Measurements from ENCODE around the gene S100A8. TPM values are rescaled to one million over a fixed set of nuclear protein-coding genes. Genes with fewer than 3 reads are reported as not detected.

S100A8 gene
- polyA plus RNA-seq, 1 donor (not counting 4 experiments of a cell fraction or from before 2014, with no cell fraction given), result 403 TPM

GRCh38 chr1:153404086-153404635 is 13.3 kb upstream of the S100A8 start:
- Histone ChIP-seq H3K9ac (ENCODE audit: control insufficient read depth, extremely low read depth, insufficient read depth, low read length) (no peak overlapping the region), H3K79me2 (ENCODE audit: control insufficient read depth, insufficient read depth, low read length) (no peaks in the 10 kb centered on the region), H3K27ac (ENCODE audit: control insufficient read depth, insufficient read depth, low read length) (no peak overlapping the region), H2AFZ (ENCODE audit: control insufficient read depth, low read length) (no peak overlapping the region), H3K4me2 (ENCODE audit: control insufficient read depth, extremely low read depth, insufficient read depth, low read depth, low read length) (no peak overlapping the region), H4K20me1 (ENCODE audit: control insufficient read depth, extremely low read depth, insufficient read depth, low read length) (no peaks in the 10 kb centered on the region), H3K27me3 (ENCODE audit: control insufficient read depth, extremely low read depth, insufficient read depth, low read length) (peaks cover 23% of the 10 kb centered on the region), H3K9me1 (ENCODE audit: control insufficient read depth, extremely low read depth, insufficient read depth, low read length) (no peaks in the 10 kb centered on the region), H3K9me3 (ENCODE audit: control insufficient read depth, low read depth, low read length) (no peaks in the 10 kb centered on the region), H3K4me3 (ENCODE audit: control insufficient read depth in 2 of 3, extremely low read depth in 1 of 3, insufficient read depth in 2 of 3, low read depth in 1 of 3, low read length in 3 of 3) (no peak overlapping the region), H3K36me3 (ENCODE audit: control insufficient read depth in 2 of 2, extremely low read depth in 1 of 2, insufficient read depth in 2 of 2, low read length in 2 of 2) (no peaks in the 10 kb centered on the region), H3K4me1 (ENCODE audit: control insufficient read depth, extremely low read depth, insufficient read depth, low read length) (no peaks in the 10 kb centered on the region)
- DNase-seq (ENCODE audit: low read depth, low spot score) (no peak), FAIRE-seq (no peak)
- dilution Hi-C loops (cut with MboI; ENCODE audit: extremely low pct_ligation_motif_present, low sequenced_read_pairs), result loop anchor here (10.0 kb wide), 1 partner anchor 49 kb away; the partner anchor contains the start of gene S100A9
- no peak for TF ChIP-seq EZH2 (IDR thresholded peaks at IDR 0.05; ENCODE audit: low read length)
- TF ChIP-seq, protein P1, sequence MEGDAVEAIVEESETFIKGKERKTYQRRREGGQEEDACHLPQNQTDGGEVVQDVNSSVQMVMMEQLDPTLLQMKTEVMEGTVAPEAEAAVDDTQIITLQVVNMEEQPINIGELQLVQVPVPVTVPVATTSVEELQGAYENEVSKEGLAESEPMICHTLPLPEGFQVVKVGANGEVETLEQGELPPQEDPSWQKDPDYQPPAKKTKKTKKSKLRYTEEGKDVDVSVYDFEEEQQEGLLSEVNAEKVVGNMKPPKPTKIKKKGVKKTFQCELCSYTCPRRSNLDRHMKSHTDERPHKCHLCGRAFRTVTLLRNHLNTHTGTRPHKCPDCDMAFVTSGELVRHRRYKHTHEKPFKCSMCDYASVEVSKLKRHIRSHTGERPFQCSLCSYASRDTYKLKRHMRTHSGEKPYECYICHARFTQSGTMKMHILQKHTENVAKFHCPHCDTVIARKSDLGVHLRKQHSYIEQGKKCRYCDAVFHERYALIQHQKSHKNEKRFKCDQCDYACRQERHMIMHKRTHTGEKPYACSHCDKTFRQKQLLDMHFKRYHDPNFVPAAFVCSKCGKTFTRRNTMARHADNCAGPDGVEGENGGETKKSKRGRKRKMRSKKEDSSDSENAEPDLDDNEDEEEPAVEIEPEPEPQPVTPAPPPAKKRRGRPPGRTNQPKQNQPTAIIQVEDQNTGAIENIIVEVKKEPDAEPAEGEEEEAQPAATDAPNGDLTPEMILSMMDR (optimal IDR thresholded peaks at IDR 0.05 in 1 of 3, IDR thresholded peaks at IDR 0.05 in 1 of 3, conservative IDR thresholded peaks at IDR 0.05 in 1 of 3; ENCODE audit: extremely low read depth in 1 of 3, insufficient read depth in 2 of 3, low read length in 3 of 3), result no peak

GRCh38 chr1:153403421-153404085 is 12.7 kb upstream of the S100A8 start:
- TF ChIP-seq EZH2 (IDR thresholded peaks at IDR 0.05; ENCODE audit: low read length), result no peak
- TF ChIP-seq, protein P1 (optimal IDR thresholded peaks at IDR 0.05 in 1 of 3, IDR thresholded peaks at IDR 0.05 in 1 of 3, conservative IDR thresholded peaks at IDR 0.05 in 1 of 3; ENCODE audit: extremely low read depth in 1 of 3, insufficient read depth in 2 of 3, low read length in 3 of 3), result no peak
- H3K79me2 ChIP-seq (ENCODE audit: control insufficient read depth, insufficient read depth, low read length), result no peaks in the 10 kb centered on the region
- no peaks in the 10 kb centered on the region for H3K36me3 ChIP-seq (ENCODE audit: control insufficient read depth in 2 of 2, extremely low read depth in 1 of 2, insufficient read depth in 2 of 2, low read length in 2 of 2)
- no peak for FAIRE-seq
- H3K9me3 ChIP-seq (ENCODE audit: control insufficient read depth, low read depth, low read length), result no peaks in the 10 kb centered on the region
- no peak overlapping the region for H3K4me3 ChIP-seq (ENCODE audit: control insufficient read depth in 2 of 3, extremely low read depth in 1 of 3, insufficient read depth in 2 of 3, low read depth in 1 of 3, low read length in 3 of 3)
- H3K9ac ChIP-seq (ENCODE audit: control insufficient read depth, extremely low read depth, insufficient read depth, low read length), result no peak overlapping the region
- dilution Hi-C loops (cut with MboI; ENCODE audit: extremely low pct_ligation_motif_present, low sequenced_read_pairs), result loop anchor here (10.0 kb wide), 1 partner anchor 49 kb away; the partner anchor contains the start of gene S100A9
- H3K27ac ChIP-seq (ENCODE audit: control insufficient read depth, insufficient read depth, low read length), result no peak overlapping the region
- no peak overlapping the region for H3K4me2 ChIP-seq (ENCODE audit: control insufficient read depth, extremely low read depth, insufficient read depth, low read depth, low read length)
- no peak for DNase-seq (ENCODE audit: low read depth, low spot score)
- H3K9me1 ChIP-seq (ENCODE audit: control insufficient read depth, extremely low read depth, insufficient read depth, low read length), result no peaks in the 10 kb centered on the region
- H3K27me3 ChIP-seq (ENCODE audit: control insufficient read depth, extremely low read depth, insufficient read depth, low read length), result peaks cover 27% of the 10 kb centered on the region
- no peaks in the 10 kb centered on the region for H3K4me1 ChIP-seq (ENCODE audit: control insufficient read depth, extremely low read depth, insufficient read depth, low read length)
- H4K20me1 ChIP-seq (ENCODE audit: control insufficient read depth, extremely low read depth, insufficient read depth, low read length), result no peaks in the 10 kb centered on the region
- no peak overlapping the region for H2AFZ ChIP-seq (ENCODE audit: control insufficient read depth, low read length)

Data from keratinocyte (primary cell).